ENCODE measurements around the gene TNKS1BP1. TPM values are rescaled to one million over a fixed set of nuclear protein-coding genes. Genes with fewer than 3 reads are reported as not detected.

TNKS1BP1 gene
- total and polyA plus RNA-seq, 9 of the 15 experiments (the other 6 are each of a cell fraction or from before 2014, with no cell fraction given), result 1.1 to 47.2 (median 10.9) TPM

DNA sequence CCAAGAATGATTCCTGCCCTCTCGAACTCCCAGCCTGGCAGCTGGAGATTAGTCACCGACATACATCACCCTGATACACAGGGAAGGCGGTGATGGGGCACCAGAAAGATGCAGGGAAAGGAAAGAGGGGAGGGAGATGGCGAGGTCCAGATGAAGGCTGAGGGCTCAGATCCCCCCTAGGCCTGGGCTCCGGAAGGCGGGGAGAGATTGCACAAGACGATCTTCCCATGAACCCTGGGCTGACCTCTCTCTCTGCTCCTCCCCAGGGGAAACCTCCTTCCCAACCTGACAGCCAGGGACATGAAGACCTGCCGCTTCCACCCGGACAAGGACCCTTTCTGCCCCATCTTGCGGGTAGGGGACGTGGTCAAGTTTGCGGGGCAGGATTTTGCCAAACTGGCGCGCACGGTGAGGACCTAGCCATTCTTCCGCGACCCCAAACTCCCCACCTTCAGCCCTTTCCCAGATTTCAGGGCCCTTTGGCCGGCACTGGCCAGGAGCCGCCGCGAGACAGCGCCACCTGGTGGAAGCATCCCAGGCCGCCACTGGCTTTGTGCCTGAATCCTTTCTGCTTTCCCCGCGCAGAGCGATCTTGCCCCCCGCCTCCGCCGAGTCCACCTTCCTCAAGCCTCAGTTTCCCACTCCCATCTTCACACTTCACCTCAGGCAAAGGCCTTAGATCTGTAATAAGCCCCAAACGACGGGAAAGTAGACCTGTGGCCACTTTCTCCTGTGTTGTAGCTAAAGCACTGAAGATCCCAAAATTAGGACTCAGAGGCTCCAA, 24.9 kb upstream of the TNKS1BP1 start (continued):
- TF ChIP-seq, protein P1, sequence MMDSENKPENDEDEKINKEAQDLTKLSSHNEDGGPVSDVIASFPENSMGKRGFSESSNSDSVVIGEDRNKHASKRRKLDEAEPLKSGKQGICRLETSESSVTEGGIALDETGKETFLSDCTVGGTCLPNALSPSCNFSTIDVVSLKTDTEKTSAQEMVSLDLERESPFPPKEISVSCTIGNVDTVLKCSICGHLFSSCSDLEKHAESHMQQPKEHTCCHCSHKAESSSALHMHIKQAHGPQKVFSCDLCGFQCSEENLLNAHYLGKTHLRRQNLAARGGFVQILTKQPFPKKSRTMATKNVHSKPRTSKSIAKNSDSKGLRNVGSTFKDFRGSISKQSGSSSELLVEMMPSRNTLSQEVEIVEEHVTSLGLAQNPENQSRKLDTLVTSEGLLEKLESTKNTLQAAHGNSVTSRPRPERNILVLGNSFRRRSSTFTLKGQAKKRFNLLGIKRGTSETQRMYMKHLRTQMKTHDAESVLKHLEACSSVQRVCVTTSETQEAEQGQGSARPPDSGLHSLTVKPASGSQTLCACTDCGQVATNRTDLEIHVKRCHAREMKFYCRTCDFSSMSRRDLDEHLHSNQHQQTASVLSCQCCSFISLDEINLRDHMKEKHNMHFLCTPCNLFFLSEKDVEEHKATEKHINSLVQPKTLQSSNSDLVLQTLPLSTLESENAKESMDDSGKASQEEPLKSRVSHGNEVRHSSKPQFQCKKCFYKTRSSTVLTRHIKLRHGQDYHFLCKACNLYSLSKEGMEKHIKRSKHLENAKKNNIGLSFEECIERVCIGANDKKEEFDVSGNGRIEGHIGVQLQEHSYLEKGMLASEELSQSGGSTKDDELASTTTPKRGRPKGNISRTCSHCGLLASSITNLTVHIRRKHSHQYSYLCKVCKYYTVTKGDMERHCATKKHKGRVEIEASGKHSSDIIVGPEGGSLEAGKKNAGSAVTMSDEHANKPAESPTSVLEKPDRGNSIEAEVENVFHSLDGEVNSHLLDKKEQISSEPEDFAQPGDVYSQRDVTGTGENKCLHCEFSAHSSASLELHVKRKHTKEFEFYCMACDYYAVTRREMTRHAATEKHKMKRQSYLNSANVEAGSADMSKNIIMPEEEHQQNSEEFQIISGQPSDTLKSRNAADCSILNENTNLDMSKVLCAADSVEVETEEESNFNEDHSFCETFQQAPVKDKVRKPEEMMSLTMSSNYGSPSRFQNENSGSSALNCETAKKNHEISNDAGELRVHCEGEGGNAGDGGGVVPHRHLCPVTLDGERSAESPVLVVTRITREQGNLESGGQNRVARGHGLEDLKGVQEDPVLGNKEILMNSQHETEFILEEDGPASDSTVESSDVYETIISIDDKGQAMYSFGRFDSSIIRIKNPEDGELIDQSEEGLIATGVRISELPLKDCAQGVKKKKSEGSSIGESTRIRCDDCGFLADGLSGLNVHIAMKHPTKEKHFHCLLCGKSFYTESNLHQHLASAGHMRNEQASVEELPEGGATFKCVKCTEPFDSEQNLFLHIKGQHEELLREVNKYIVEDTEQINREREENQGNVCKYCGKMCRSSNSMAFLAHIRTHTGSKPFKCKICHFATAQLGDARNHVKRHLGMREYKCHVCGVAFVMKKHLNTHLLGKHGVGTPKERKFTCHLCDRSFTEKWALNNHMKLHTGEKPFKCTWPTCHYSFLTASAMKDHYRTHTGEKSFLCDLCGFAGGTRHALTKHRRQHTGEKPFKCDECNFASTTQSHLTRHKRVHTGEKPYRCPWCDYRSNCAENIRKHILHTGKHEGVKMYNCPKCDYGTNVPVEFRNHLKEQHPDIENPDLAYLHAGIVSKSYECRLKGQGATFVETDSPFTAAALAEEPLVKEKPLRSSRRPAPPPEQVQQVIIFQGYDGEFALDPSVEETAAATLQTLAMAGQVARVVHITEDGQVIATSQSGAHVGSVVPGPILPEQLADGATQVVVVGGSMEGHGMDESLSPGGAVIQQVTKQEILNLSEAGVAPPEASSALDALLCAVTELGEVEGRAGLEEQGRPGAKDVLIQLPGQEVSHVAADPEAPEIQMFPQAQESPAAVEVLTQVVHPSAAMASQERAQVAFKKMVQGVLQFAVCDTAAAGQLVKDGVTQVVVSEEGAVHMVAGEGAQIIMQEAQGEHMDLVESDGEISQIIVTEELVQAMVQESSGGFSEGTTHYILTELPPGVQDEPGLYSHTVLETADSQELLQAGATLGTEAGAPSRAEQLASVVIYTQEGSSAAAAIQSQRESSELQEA (IDR thresholded peaks at IDR 0.05; ENCODE audit: low read depth), result no peak
- TF ChIP-seq ZNF444 (CRISPR knock-in tag; IDR thresholded peaks at IDR 0.05) (no peak), FOXM1 (IDR thresholded peaks at IDR 0.05; ENCODE audit: low read depth) (no peak), FOXM1 (CRISPR knock-in tag; IDR thresholded peaks at IDR 0.05; ENCODE audit: low read depth) (no peak), JUNB (CRISPR knock-in tag; conservative IDR thresholded peaks at IDR 0.05) (no peak), KLF13 (tag; IDR thresholded peaks at IDR 0.05; ENCODE audit: borderline replicate concordance, low read depth) (no peak), ZBTB1 (CRISPR knock-in tag; IDR thresholded peaks at IDR 0.05; ENCODE audit: borderline replicate concordance, low read depth) (0 out of 2 replicates have a peak, but pooled peaks have one; percentile 34), TARDBP (IDR thresholded peaks at IDR 0.05) (no peak), ZNF174 (CRISPR knock-in tag; IDR thresholded peaks at IDR 0.05) (no peak)
- TF ChIP-seq, protein P2, sequence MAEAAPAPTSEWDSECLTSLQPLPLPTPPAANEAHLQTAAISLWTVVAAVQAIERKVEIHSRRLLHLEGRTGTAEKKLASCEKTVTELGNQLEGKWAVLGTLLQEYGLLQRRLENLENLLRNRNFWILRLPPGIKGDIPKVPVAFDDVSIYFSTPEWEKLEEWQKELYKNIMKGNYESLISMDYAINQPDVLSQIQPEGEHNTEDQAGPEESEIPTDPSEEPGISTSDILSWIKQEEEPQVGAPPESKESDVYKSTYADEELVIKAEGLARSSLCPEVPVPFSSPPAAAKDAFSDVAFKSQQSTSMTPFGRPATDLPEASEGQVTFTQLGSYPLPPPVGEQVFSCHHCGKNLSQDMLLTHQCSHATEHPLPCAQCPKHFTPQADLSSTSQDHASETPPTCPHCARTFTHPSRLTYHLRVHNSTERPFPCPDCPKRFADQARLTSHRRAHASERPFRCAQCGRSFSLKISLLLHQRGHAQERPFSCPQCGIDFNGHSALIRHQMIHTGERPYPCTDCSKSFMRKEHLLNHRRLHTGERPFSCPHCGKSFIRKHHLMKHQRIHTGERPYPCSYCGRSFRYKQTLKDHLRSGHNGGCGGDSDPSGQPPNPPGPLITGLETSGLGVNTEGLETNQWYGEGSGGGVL (CRISPR knock-in tag; IDR thresholded peaks at IDR 0.05), result no peak
- TF ChIP-seq, protein P3, sequence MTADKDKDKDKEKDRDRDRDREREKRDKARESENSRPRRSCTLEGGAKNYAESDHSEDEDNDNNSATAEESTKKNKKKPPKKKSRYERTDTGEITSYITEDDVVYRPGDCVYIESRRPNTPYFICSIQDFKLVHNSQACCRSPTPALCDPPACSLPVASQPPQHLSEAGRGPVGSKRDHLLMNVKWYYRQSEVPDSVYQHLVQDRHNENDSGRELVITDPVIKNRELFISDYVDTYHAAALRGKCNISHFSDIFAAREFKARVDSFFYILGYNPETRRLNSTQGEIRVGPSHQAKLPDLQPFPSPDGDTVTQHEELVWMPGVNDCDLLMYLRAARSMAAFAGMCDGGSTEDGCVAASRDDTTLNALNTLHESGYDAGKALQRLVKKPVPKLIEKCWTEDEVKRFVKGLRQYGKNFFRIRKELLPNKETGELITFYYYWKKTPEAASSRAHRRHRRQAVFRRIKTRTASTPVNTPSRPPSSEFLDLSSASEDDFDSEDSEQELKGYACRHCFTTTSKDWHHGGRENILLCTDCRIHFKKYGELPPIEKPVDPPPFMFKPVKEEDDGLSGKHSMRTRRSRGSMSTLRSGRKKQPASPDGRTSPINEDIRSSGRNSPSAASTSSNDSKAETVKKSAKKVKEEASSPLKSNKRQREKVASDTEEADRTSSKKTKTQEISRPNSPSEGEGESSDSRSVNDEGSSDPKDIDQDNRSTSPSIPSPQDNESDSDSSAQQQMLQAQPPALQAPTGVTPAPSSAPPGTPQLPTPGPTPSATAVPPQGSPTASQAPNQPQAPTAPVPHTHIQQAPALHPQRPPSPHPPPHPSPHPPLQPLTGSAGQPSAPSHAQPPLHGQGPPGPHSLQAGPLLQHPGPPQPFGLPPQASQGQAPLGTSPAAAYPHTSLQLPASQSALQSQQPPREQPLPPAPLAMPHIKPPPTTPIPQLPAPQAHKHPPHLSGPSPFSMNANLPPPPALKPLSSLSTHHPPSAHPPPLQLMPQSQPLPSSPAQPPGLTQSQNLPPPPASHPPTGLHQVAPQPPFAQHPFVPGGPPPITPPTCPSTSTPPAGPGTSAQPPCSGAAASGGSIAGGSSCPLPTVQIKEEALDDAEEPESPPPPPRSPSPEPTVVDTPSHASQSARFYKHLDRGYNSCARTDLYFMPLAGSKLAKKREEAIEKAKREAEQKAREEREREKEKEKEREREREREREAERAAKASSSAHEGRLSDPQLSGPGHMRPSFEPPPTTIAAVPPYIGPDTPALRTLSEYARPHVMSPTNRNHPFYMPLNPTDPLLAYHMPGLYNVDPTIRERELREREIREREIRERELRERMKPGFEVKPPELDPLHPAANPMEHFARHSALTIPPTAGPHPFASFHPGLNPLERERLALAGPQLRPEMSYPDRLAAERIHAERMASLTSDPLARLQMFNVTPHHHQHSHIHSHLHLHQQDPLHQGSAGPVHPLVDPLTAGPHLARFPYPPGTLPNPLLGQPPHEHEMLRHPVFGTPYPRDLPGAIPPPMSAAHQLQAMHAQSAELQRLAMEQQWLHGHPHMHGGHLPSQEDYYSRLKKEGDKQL (CRISPR knock-in tag; IDR thresholded peaks at IDR 0.05; ENCODE audit: borderline replicate concordance), result no peak

Measured in K562 (cell line).